Stimulated activated naive B cell treated with anti-CD40 and anti-IgM and Interleukin-4, amounts not matched to agents 10 μg/mL and 1 μg/mL and 100 μg/mL, for 72 hours (primary cell): ENCODE data around the gene OSBPL10.

Experiments
- ATAC-seq, 2 donors: fragments of 150-1000 bp; cut with Tn5 transposase; replicated peaks; 2 replicates each; pipeline ENCODE4 v1.10.0; 2021; ENCODE audit warnings: moderate library complexity in 1 of 2
- DNase-seq: peaks from one replicate; pipeline ENCODE4 v3.0.0; 2021
- H3K27ac Mint-ChIP-seq: one replicate; pipeline ENCODE4 v1.8.0; 2022; ENCODE audit warnings: mild to moderate bottlenecking, mixed read lengths
- H3K27me3 Mint-ChIP-seq, 2 donors: one replicate each; pipeline ENCODE4 v1.8.0; 2022; ENCODE audit warnings: mixed read lengths in 2 of 2
- H3K36me3 Mint-ChIP-seq, 2 donors: one replicate each; pipeline ENCODE4 v1.8.0; 2022; ENCODE audit warnings: mixed read lengths in 2 of 2, mild to moderate bottlenecking in 1 of 2
- H3K4me1 Mint-ChIP-seq, 2 donors: one replicate each; pipeline ENCODE4 v1.8.0; 2022; ENCODE audit warnings: mixed read lengths in 2 of 2, mild to moderate bottlenecking in 1 of 2
- H3K4me3 Mint-ChIP-seq, 2 donors: one replicate each; pipeline ENCODE4 v1.8.0; 2022; ENCODE audit warnings: mild to moderate bottlenecking in 2 of 2, mixed read lengths in 2 of 2, moderate library complexity in 1 of 2
- H3K9me3 Mint-ChIP-seq, 2 donors: one replicate each; pipeline ENCODE4 v1.8.0; 2022; ENCODE audit warnings: mixed read lengths in 2 of 2, mild to moderate bottlenecking in 1 of 2

OSBPL10 gene

GRCh38 chr3:31979001-31979697, 1.9 kb downstream of the OSBPL10 start:
- peak overlapping the region; percentile 94 to 95 for H3K4me3 Mint-ChIP-seq
- peaks cover 0 to 2% of the 10 kb centered on the region in 2 donors for H3K9me3 Mint-ChIP-seq
- no peaks in the 10 kb centered on the region for H3K27me3 Mint-ChIP-seq
- H3K27ac Mint-ChIP-seq: peak overlapping the region; percentile 90
- peak; percentile 56 to 62 for ATAC-seq
- peaks cover 24 to 64% of the 10 kb centered on the region in 2 donors for H3K36me3 Mint-ChIP-seq
- peaks cover 66 to 79% of the 10 kb centered on the region in 2 donors for H3K4me1 Mint-ChIP-seq
- no peak for DNase-seq

GRCh38 chr3:31978553-31978952, 2.5 kb downstream of the OSBPL10 start:
- peak overlapping the region; percentile 90 for H3K27ac Mint-ChIP-seq
- H3K9me3 Mint-ChIP-seq: peaks cover 0 to 2% of the 10 kb centered on the region in 2 donors
- DNase-seq (no peak), ATAC-seq (no peak)
- H3K4me1 Mint-ChIP-seq: peaks cover 71 to 80% of the 10 kb centered on the region in 2 donors
- no peaks in the 10 kb centered on the region for H3K27me3 Mint-ChIP-seq
- peak overlapping the region; percentile 94 to 95 for H3K4me3 Mint-ChIP-seq
- peaks cover 24 to 66% of the 10 kb centered on the region in 2 donors for H3K36me3 Mint-ChIP-seq

GRCh38 chr3:31977736-31978135, 3.3 kb downstream of the OSBPL10 start:
- DNase-seq (no peak), ATAC-seq (no peak)
- Mint-ChIP-seq H3K27me3 (no peaks in the 10 kb centered on the region), H3K36me3 (peaks cover 24 to 65% of the 10 kb centered on the region in 2 donors), H3K9me3 (no peaks in the 10 kb centered on the region), H3K27ac (no peak overlapping the region), H3K4me1 (peaks cover 70 to 81% of the 10 kb centered on the region in 2 donors), H3K4me3 (peak overlapping the region in 1 of 2 donors; percentile 95)

- Mint-ChIP-seq H3K27ac (peak overlapping the region; percentile 32), H3K4me3 (peak overlapping the region; percentile 7 to 33)
These were observed 4.8 kb downstream of the OSBPL10 start for GRCh38 chr3:31976302-31976701.

GRCh38 chr3:31974964-31975363, 6.1 kb downstream of the OSBPL10 start:
- H3K27me3 Mint-ChIP-seq: no peaks in the 10 kb centered on the region
- ATAC-seq (no peak), DNase-seq (no peak)
- H3K36me3 Mint-ChIP-seq: peaks cover 27 to 68% of the 10 kb centered on the region in 2 donors
- H3K9me3 Mint-ChIP-seq: no peaks in the 10 kb centered on the region
- no peak overlapping the region for H3K4me3 Mint-ChIP-seq
- peaks cover 74 to 97% of the 10 kb centered on the region in 2 donors for H3K4me1 Mint-ChIP-seq
- peak overlapping the region; percentile 81 for H3K27ac Mint-ChIP-seq

More at GRCh38 chr3:31976302-31976701, 4.8 kb downstream of the OSBPL10 start:
- Mint-ChIP-seq H3K9me3 (no peaks in the 10 kb centered on the region), H3K4me1 (peaks cover 67 to 84% of the 10 kb centered on the region in 2 donors), H3K27me3 (no peaks in the 10 kb centered on the region), H3K36me3 (peaks cover 27 to 65% of the 10 kb centered on the region in 2 donors)
- DNase-seq (no peak), ATAC-seq (no peak)

GRCh38 chr3:31974471-31974870, 6.6 kb downstream of the OSBPL10 start:
- Mint-ChIP-seq H3K4me1 (peaks cover 71 to 97% of the 10 kb centered on the region in 2 donors), H3K27ac (peak overlapping the region; percentile 81), H3K4me3 (no peak overlapping the region), H3K9me3 (no peaks in the 10 kb centered on the region), H3K36me3 (peaks cover 29 to 69% of the 10 kb centered on the region in 2 donors), H3K27me3 (no peaks in the 10 kb centered on the region)
- DNase-seq (no peak), ATAC-seq (no peak)

GRCh38 chr3:31973837-31974236, 7.2 kb downstream of the OSBPL10 start:
- Mint-ChIP-seq H3K36me3 (peaks cover 34 to 70% of the 10 kb centered on the region in 2 donors), H3K27me3 (no peaks in the 10 kb centered on the region), H3K27ac (no peak overlapping the region), H3K9me3 (no peaks in the 10 kb centered on the region), H3K4me1 (peaks cover 72 to 97% of the 10 kb centered on the region in 2 donors), H3K4me3 (no peak overlapping the region)
- DNase-seq (no peak), ATAC-seq (no peak)

GRCh38 chr3:31973081-31973480, 8.0 kb downstream of the OSBPL10 start:
- Mint-ChIP-seq H3K9me3 (no peaks in the 10 kb centered on the region), H3K4me1 (peaks cover 72 to 97% of the 10 kb centered on the region in 2 donors), H3K27ac (peak overlapping the region; percentile 84), H3K27me3 (no peaks in the 10 kb centered on the region), H3K36me3 (peaks cover 35 to 67% of the 10 kb centered on the region in 2 donors), H3K4me3 (no peak overlapping the region)
- no peak for ATAC-seq
- no peak for DNase-seq

GRCh38 chr3:31971607-31972006, 9.5 kb downstream of the OSBPL10 start:
- Mint-ChIP-seq H3K4me1 (peaks cover 67 to 95% of the 10 kb centered on the region in 2 donors), H3K27me3 (no peaks in the 10 kb centered on the region), H3K36me3 (peaks cover 30 to 55% of the 10 kb centered on the region in 2 donors), H3K4me3 (peak overlapping the region in 1 of 2 donors; percentile 62), H3K27ac (peak overlapping the region; percentile 98), H3K9me3 (no peaks in the 10 kb centered on the region)
- no peak for ATAC-seq
- DNase-seq: no peak

GRCh38 chr3:31968927-31969418, 12.1 kb downstream of the OSBPL10 start:
- peak overlapping the region; percentile 32 for H3K27ac Mint-ChIP-seq
- peaks cover 51 to 79% of the 10 kb centered on the region in 2 donors for H3K4me1 Mint-ChIP-seq
- ATAC-seq: no peak
- H3K4me3 Mint-ChIP-seq: no peak overlapping the region
- H3K27me3 Mint-ChIP-seq: no peaks in the 10 kb centered on the region
- DNase-seq: no peak
- H3K9me3 Mint-ChIP-seq: peaks cover under 1% of the 10 kb centered on the region in 2 donors
- H3K36me3 Mint-ChIP-seq: peaks cover 24 to 41% of the 10 kb centered on the region in 2 donors

GRCh38 chr3:31968369-31968926, 12.6 kb downstream of the OSBPL10 start:
- ATAC-seq: no peak
- H3K4me1 Mint-ChIP-seq: peaks cover 49 to 79% of the 10 kb centered on the region in 2 donors
- peaks cover 28 to 42% of the 10 kb centered on the region in 2 donors for H3K36me3 Mint-ChIP-seq
- no peak overlapping the region for H3K27ac Mint-ChIP-seq
- H3K9me3 Mint-ChIP-seq: peaks cover 3% of the 10 kb centered on the region in 2 donors
- H3K4me3 Mint-ChIP-seq: no peak overlapping the region
- DNase-seq: no peak
- H3K27me3 Mint-ChIP-seq: no peaks in the 10 kb centered on the region

GRCh38 chr3:31967592-31967991, 13.5 kb downstream of the OSBPL10 start:
- peaks cover 26 to 43% of the 10 kb centered on the region in 2 donors for H3K36me3 Mint-ChIP-seq
- no peaks in the 10 kb centered on the region for H3K27me3 Mint-ChIP-seq
- peaks cover 49 to 78% of the 10 kb centered on the region in 2 donors for H3K4me1 Mint-ChIP-seq
- ATAC-seq (no peak), DNase-seq (no peak)
- peak overlapping the region; percentile 37 for H3K27ac Mint-ChIP-seq
- peaks cover 3% of the 10 kb centered on the region in 2 donors for H3K9me3 Mint-ChIP-seq
- H3K4me3 Mint-ChIP-seq: no peak overlapping the region

GRCh38 chr3:31966978-31967591, 14.0 kb downstream of the OSBPL10 start:
- ATAC-seq (no peak), DNase-seq (no peak)
- peak overlapping the region; percentile 76 for H3K27ac Mint-ChIP-seq
- peaks cover 21 to 39% of the 10 kb centered on the region in 2 donors for H3K36me3 Mint-ChIP-seq
- peaks cover 3% of the 10 kb centered on the region in 2 donors for H3K9me3 Mint-ChIP-seq
- peaks cover 44 to 74% of the 10 kb centered on the region in 2 donors for H3K4me1 Mint-ChIP-seq
- H3K27me3 Mint-ChIP-seq: no peaks in the 10 kb centered on the region
- no peak overlapping the region for H3K4me3 Mint-ChIP-seq

GRCh38 chr3:31962801-31963205, 18.3 kb downstream of the OSBPL10 start:
- ATAC-seq: peak in 1 of 2 donors; percentile 28
- no peaks in the 10 kb centered on the region for H3K27me3 Mint-ChIP-seq

More at GRCh38 chr3:31962801-31963205, 18.3 kb downstream of the OSBPL10 start:
- peak overlapping the region; percentile 76 for H3K27ac Mint-ChIP-seq
- peak overlapping the region in 1 of 2 donors; percentile 53 for H3K4me3 Mint-ChIP-seq
- peaks cover 47 to 69% of the 10 kb centered on the region in 2 donors for H3K4me1 Mint-ChIP-seq
- DNase-seq: no peak
- H3K36me3 Mint-ChIP-seq: peaks cover 11 to 21% of the 10 kb centered on the region in 2 donors
- H3K9me3 Mint-ChIP-seq: peaks cover 3% of the 10 kb centered on the region in 2 donors
